Measurements from ENCODE around the gene ARPC2. TPM values are rescaled to one million over a fixed set of nuclear protein-coding genes. Genes with fewer than 3 reads are reported as not detected.
A peak's percentile ranks its signal among the peaks of the same experiment; 100 is the strongest.

Gene ARPC2
- total and polyA plus RNA-seq, 2 of the 13 experiments (the other 11 are each of a cell fraction or from before 2014, with no cell fraction given) = 168 to 303 TPM

GRCh38 chr2:218216674-218217359, at the start of gene ARPC2 (continued):
- TF ChIP-seq TIGD3 (CRISPR knock-in tag; IDR thresholded peaks at IDR 0.05; ENCODE audit: borderline replicate concordance) = no peak
- no peak for TF ChIP-seq ZBTB44 (CRISPR knock-in tag; IDR thresholded peaks at IDR 0.05)
- 0 out of 2 replicates have a peak, but pooled peaks have one; percentile 82 for TF ChIP-seq SAFB2 (CRISPR knock-in tag; IDR thresholded peaks at IDR 0.05; ENCODE audit: borderline replicate concordance, low read depth)
- TF ChIP-seq BCLAF1 (IDR thresholded peaks at IDR 0.05) = no peak
- TF ChIP-seq PRDM15 (CRISPR knock-in tag; IDR thresholded peaks at IDR 0.05) = peak; percentile 55; the same call in 1 of the 2 replicates
- TF ChIP-seq CBX5 (CRISPR knock-in tag; IDR thresholded peaks at IDR 0.05; ENCODE audit: borderline replicate concordance) = peak; percentile 64; the same call in 1 of the 2 replicates
- TF ChIP-seq ZBTB34 (CRISPR knock-in tag; IDR thresholded peaks at IDR 0.05) = no peak
- TF ChIP-seq MAFG (CRISPR knock-in tag; IDR thresholded peaks at IDR 0.05) = no peak
- TF ChIP-seq TFE3 (CRISPR knock-in tag; IDR thresholded peaks at IDR 0.05) = peak; percentile 52
- no peak for TF ChIP-seq SATB2 (CRISPR knock-in tag; IDR thresholded peaks at IDR 0.05)
- TF ChIP-seq RFX1 (IDR thresholded peaks at IDR 0.05) = no peak
- no peak for TF ChIP-seq ZNF780A (CRISPR knock-in tag; IDR thresholded peaks at IDR 0.05)
- no peak for TF ChIP-seq SIX1 (CRISPR knock-in tag; IDR thresholded peaks at IDR 0.05; ENCODE audit: borderline replicate concordance)
- peak; percentile 91 for TF ChIP-seq ZNF777 (CRISPR knock-in tag; IDR thresholded peaks at IDR 0.05)
- TF ChIP-seq MEIS2 (CRISPR knock-in tag; IDR thresholded peaks at IDR 0.05) = peak; percentile 89
- no peak for TF ChIP-seq SMYD3 (CRISPR knock-in tag; IDR thresholded peaks at IDR 0.05)
- TF ChIP-seq ZFP62 (CRISPR knock-in tag; IDR thresholded peaks at IDR 0.05) = no peak
